H1 (cell line): ENCODE measurements around the gene MIR17HG. TPM values are rescaled to one million over a fixed set of nuclear protein-coding genes. Genes with fewer than 3 reads are reported as not detected.

Experiments
- CTCF ChIA-PET: fragments of 300-600 bp; sonication (Branson Sonifier 250); formaldehyde crosslinking; loops from one replicate; lab custom pipeline; 2021; ENCODE audit not compliant: partially characterized antibody; lab: Charles Lee
- POLR2A ChIA-PET: fragments of 300-600 bp; sonication (Branson Sonifier 250); formaldehyde crosslinking; loops from one replicate; lab custom pipeline; 2021; ENCODE audit warnings: inconsistent platforms; ENCODE audit not compliant: partially characterized antibody; lab: Charles Lee
- DNase-seq, 2 experiments: peaks; one replicate each; pipeline versions ENCODE4 v3.0.0 to v3.0.0-alpha.2; 2010 to 2022; ENCODE audit warnings: low spot score in 2 of 2, low read depth in 1 of 2, mixed read lengths in 1 of 2
- FAIRE-seq: peaks from 2 replicates; lab custom pipeline; 2011; peaks lifted over from hg19 to GRCh38; lab: Jason Lieb, UNC
- H2AFZ ChIP-seq: 2 replicates; pipeline ENCODE4 v1.8.1; 2012; ENCODE audit warnings: low read length, inconsistent platforms
- H2AK5ac ChIP-seq: 2 replicates; pipeline ENCODE4 v1.6.1; 2013; ENCODE audit warnings: low read depth, low read length
- H2BK120ac ChIP-seq: replicated peaks from 2 replicates; pipeline ENCODE3; 2013; ENCODE audit warnings: low read depth, low read length, inconsistent platforms
- H2BK12ac ChIP-seq: 2 replicates; pipeline ENCODE4 v1.6.1; 2013; ENCODE audit warnings: low read depth, low read length
- H2BK15ac ChIP-seq: 2 replicates; pipeline ENCODE4 v1.6.1; 2013; ENCODE audit warnings: low read length
- H2BK20ac ChIP-seq: 2 replicates; pipeline ENCODE4 v1.6.1; 2013; ENCODE audit warnings: low read length
- H2BK5ac ChIP-seq: 2 replicates; pipeline ENCODE4 v1.6.1; 2013; ENCODE audit warnings: low read depth, low read length
- H3K14ac ChIP-seq: 2 replicates; pipeline ENCODE4 v1.6.1; 2013; ENCODE audit warnings: inconsistent platforms; ENCODE audit not compliant: insufficient read length
- H3K18ac ChIP-seq: 2 replicates; pipeline ENCODE4 v1.6.1; 2013; ENCODE audit warnings: low read length; ENCODE audit errors: extremely low read depth
- H3K23ac ChIP-seq: 2 replicates; pipeline ENCODE4 v1.6.1; 2013; ENCODE audit warnings: inconsistent platforms; ENCODE audit not compliant: insufficient read length
- H3K23me2 ChIP-seq: 2 replicates; pipeline ENCODE4 v1.6.1; 2013; ENCODE audit warnings: low read depth, low read length
- H3K27ac ChIP-seq: 2 replicates; pipeline ENCODE4 v1.6.1; 2011; ENCODE audit warnings: low read depth, low read length, inconsistent platforms
- H3K27me3 ChIP-seq, 4 experiments: replicated peaks in 1 of 4; 1 replicate in 1 of 4; 2 replicates in 3 of 4; pipeline versions ENCODE4 v1.6.1 to v1.8.1; 2011 to 2013; ENCODE audit warnings: low read length in 3 of 4, mild to moderate bottlenecking in 3 of 4, inconsistent platforms in 2 of 4, mixed read lengths in 2 of 4, moderate library complexity in 1 of 4; ENCODE audit not compliant: control insufficient read depth in 3 of 4, insufficient read depth in 3 of 4; ENCODE audit errors: extremely low read depth in 1 of 4
- H3K36me3 ChIP-seq, 4 experiments: 2 replicates each; pipeline versions ENCODE4 v1.6.1 to v1.8.1; 2011 to 2013; ENCODE audit warnings: mild to moderate bottlenecking in 4 of 4, low read length in 3 of 4, moderate library complexity in 2 of 4, control low read depth in 1 of 4, inconsistent platforms in 1 of 4; ENCODE audit not compliant: insufficient read depth in 4 of 4, control insufficient read depth in 2 of 4
- H3K4ac ChIP-seq: replicated peaks from 2 replicates; pipeline ENCODE3; 2013; ENCODE audit warnings: low read length, low read depth, mixed read lengths, inconsistent platforms; ENCODE audit not compliant: insufficient read length
- H3K4me1 ChIP-seq, 4 experiments: replicated peaks in 1 of 4; 1 replicate in 1 of 4; 2 replicates in 3 of 4; pipeline versions ENCODE4 v1.6.1 to v1.8.1; 2011 to 2013; ENCODE audit warnings: low read length in 3 of 4, inconsistent platforms in 2 of 4, mixed read lengths in 1 of 4; ENCODE audit not compliant: insufficient read depth in 4 of 4, control insufficient read depth in 3 of 4
- H3K4me2 ChIP-seq, 2 experiments: 2 replicates each; pipeline versions ENCODE4 v1.6.1 to v1.8.1; 2011 to 2013; ENCODE audit warnings: low read depth in 2 of 2, low read length in 2 of 2, control low read depth in 1 of 2, inconsistent platforms in 1 of 2, mild to moderate bottlenecking in 1 of 2; ENCODE audit not compliant: insufficient read depth in 1 of 2
- H3K4me3 ChIP-seq, 4 experiments: fragments of 200-600, 300-600 bp in 1 of 4; sonication (generic), shearing (Covaris generic), sonication (Bioruptor Twin) in 1 of 4; 2 replicates each; pipeline versions ENCODE4 v1.5.1 to v1.8.1; 2011 to 2016; ENCODE audit warnings: low read length in 4 of 4, low read depth in 3 of 4, control low read depth in 2 of 4, inconsistent platforms in 2 of 4, mild to moderate bottlenecking in 2 of 4, mixed read lengths in 1 of 4, moderate library complexity in 1 of 4; ENCODE audit not compliant: insufficient read depth in 2 of 4; ENCODE audit errors: extremely low read depth in 1 of 4
- H3K56ac ChIP-seq: replicated peaks from 2 replicates; pipeline ENCODE3; 2013; ENCODE audit warnings: low read depth, mild to moderate bottlenecking, mixed read lengths, low read length, inconsistent platforms; ENCODE audit not compliant: insufficient read length
- H3K79me1 ChIP-seq: 2 replicates; pipeline ENCODE4 v1.6.1; 2013; ENCODE audit warnings: low read depth, low read length, control low read depth
- H3K79me2 ChIP-seq, 2 experiments: 2 replicates each; pipeline versions ENCODE4 v1.6.1 to v1.8.1; 2012 to 2013; ENCODE audit warnings: low read length in 2 of 2, mild to moderate bottlenecking in 2 of 2, inconsistent platforms in 1 of 2; ENCODE audit not compliant: insufficient read depth in 2 of 2, control insufficient read depth in 1 of 2
- H3K9ac ChIP-seq, 4 experiments: replicated peaks in 1 of 4; 1 replicate in 1 of 4; 2 replicates in 3 of 4; pipeline versions ENCODE4 v1.6.1 to v1.8.1; 2011 to 2013; ENCODE audit warnings: low read depth in 3 of 4, low read length in 3 of 4, control low read depth in 2 of 4, mild to moderate bottlenecking in 2 of 4, moderate library complexity in 2 of 4, inconsistent platforms in 1 of 4; ENCODE audit errors: extremely low read depth in 1 of 4
- H3K9me3 ChIP-seq, 2 experiments: 2 replicates each; pipeline versions ENCODE4 v1.6.1 to v1.8.1; 2012 to 2013; ENCODE audit warnings: mild to moderate bottlenecking in 2 of 2, moderate library complexity in 2 of 2, control low read depth in 1 of 2, inconsistent platforms in 1 of 2, low read depth in 1 of 2, low read length in 1 of 2, mixed read lengths in 1 of 2; ENCODE audit not compliant: insufficient read depth in 2 of 2
- H4K20me1 ChIP-seq, 2 experiments: replicated peaks in 1 of 2; 2 replicates each; pipeline versions ENCODE3 to v1.8.1; 2011 to 2013; ENCODE audit warnings: inconsistent platforms in 2 of 2, low read length in 2 of 2, mild to moderate bottlenecking in 1 of 2; ENCODE audit not compliant: insufficient read depth in 2 of 2, control insufficient read depth in 1 of 2
- H4K5ac ChIP-seq: 2 replicates; pipeline ENCODE4 v1.6.1; 2013; ENCODE audit warnings: low read length, low read depth, mixed read lengths, inconsistent platforms; ENCODE audit not compliant: insufficient read length
- H4K8ac ChIP-seq: 2 replicates; pipeline ENCODE4 v1.8.0; 2013; ENCODE audit warnings: mild to moderate bottlenecking, moderate library complexity, low read length, inconsistent platforms; ENCODE audit not compliant: insufficient read depth; ENCODE audit errors: extremely low read depth
- H4K91ac ChIP-seq: replicated peaks from 2 replicates; pipeline ENCODE3; 2013; ENCODE audit warnings: low read length, mixed read lengths, inconsistent platforms; ENCODE audit not compliant: insufficient read length
- WGBS, 2 experiments: shearing (Covaris generic) in 1 of 2; methylation state at CpG; one replicate each; pipeline versions ENCODE4 v1.1.6 to v1.1.7; 2013 to 2015; ENCODE audit warnings: low lambda C conversion rate in 2 of 2, mixed read lengths in 2 of 2, inconsistent platforms in 1 of 2, low coverage in 1 of 2, missing lambda C conversion rate in 1 of 2; ENCODE audit not compliant: insufficient replicate concordance in 2 of 2, insufficient coverage in 1 of 2, insufficient read length in 1 of 2; ENCODE audit errors: extremely low coverage in 1 of 2, missing lambda C conversion rate in 1 of 2; 5-methylcytosine and 5-hydroxymethylcytosine counted together
- polyA plus RNA-seq, 7 experiments: library from polyadenylated mRNA; depleted of rRNA in 3 of 7; stranded (reverse) in 5 of 7; unstranded in 2 of 7; fragments of >200 nt in 5 of 7; fragments of 200-250 nt in 2 of 7; gene quantifications; 1 replicate in 5 of 7; 2 replicates in 1 of 7; 4 replicates in 1 of 7; pipeline versions ENCODE4 v1.2.1 to v1.2.3, GENCODE V29; 2011 to 2013; ENCODE audit warnings: missing spikeins in 2 of 7, mixed read lengths in 2 of 7
- total RNA-seq: library from RNA; stranded (reverse); fragmentation: NEBNext Ultra II Directional; extraction: Animal tissue kit (Norgen Biotek cat#: 25700); gene quantifications from 2 replicates; pipeline ENCODE4 v1.2.1, GENCODE V29; 2021

Gene MIR17HG
- total and polyA plus RNA-seq, 2 of the 8 experiments (the other 6 are each of a cell fraction or from before 2014, with no cell fraction given), result 11.5 to 36.9 TPM

DNA sequence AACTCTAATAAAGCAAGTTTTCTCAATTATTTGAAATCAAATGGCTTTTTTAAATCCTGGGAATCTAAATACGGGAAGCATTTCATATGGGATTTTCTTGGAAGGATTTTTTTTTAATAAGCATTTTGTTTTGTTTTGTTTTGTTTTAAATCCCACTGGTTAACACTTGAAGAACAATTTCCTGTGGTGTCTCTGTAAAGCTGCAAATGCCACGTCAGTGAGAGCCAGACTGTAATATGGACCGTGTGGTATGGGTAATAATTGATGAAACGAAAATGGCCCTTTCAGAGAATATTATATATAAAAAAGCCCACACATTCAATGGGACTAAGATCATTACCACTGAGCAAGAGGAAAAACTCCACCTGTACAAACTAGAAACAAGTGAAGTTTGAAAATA is 33.9 kb upstream of the MIR17HG start:
- H3K79me1 ChIP-seq, result no peaks in the 10 kb centered on the region
- no peaks in the 10 kb centered on the region for H4K20me1 ChIP-seq
- H3K23ac ChIP-seq, result no peak overlapping the region
- H2BK20ac ChIP-seq, result no peak overlapping the region
- H3K4me2 ChIP-seq, result no peak overlapping the region
- H3K27me3 ChIP-seq, result no peaks in the 10 kb centered on the region
- no peak overlapping the region for H2BK12ac ChIP-seq
- H2BK5ac ChIP-seq, result no peak overlapping the region
- FAIRE-seq (no peak), DNase-seq (no peak)
- no peak overlapping the region for H4K91ac ChIP-seq
- H2BK15ac ChIP-seq, result no peak overlapping the region
- 89% methylated on average over 4 of the region's 4 CpGs; no CpG with 5 or more reads in 1 of the 2 experiments for WGBS, 2 experiments
- H3K4ac ChIP-seq, result no peak overlapping the region
- no peak overlapping the region for H3K4me3 ChIP-seq
- no peak overlapping the region for H3K27ac ChIP-seq
- H2AFZ ChIP-seq, result 0 out of 2 replicates have a peak overlapping the region, but pooled peaks have one; percentile 14
- ChIA-PET POLR2A (interaction anchor here (2.5 kb wide), 1 partner anchor 34 kb away, joined by 7 read pairs; the partner anchor contains the start of gene MIR17HG), CTCF (interaction anchor here (0.6 to 2.3 kb wide), 7 partner anchors 10 to 167 kb away, joined by 3 to 7 read pairs (median 3); no protein-coding TSS in a partner anchor)
- H3K36me3 ChIP-seq, result no peaks in the 10 kb centered on the region
- no peak overlapping the region for H3K9ac ChIP-seq
- H4K8ac ChIP-seq, result no peak overlapping the region
- no peak overlapping the region for H2AK5ac ChIP-seq
- H3K23me2 ChIP-seq, result no peaks in the 10 kb centered on the region
- no peaks in the 10 kb centered on the region for H3K9me3 ChIP-seq
- H2BK120ac ChIP-seq, result no peak overlapping the region
- no peaks in the 10 kb centered on the region for H3K79me2 ChIP-seq
- H3K14ac ChIP-seq, result no peak overlapping the region
- no peak overlapping the region for H3K18ac ChIP-seq
- no peak overlapping the region for H4K5ac ChIP-seq
- H3K4me1 ChIP-seq, result no peaks in the 10 kb centered on the region
- no peak overlapping the region for H3K56ac ChIP-seq
